Uterine smooth muscle cell (primary cell): Measurements from ENCODE around the gene BPI. TPM values are rescaled to one million over a fixed set of nuclear protein-coding genes. Genes with fewer than 3 reads are reported as not detected.

Experiments used
- total RNA-seq: library from RNA; depleted of rRNA; stranded (reverse); fragments of >200 nt; gene quantifications from 2 replicates; pipeline ENCODE4 v1.2.3, GENCODE V29; 2014

Gene BPI
- total RNA-seq, result 0.12 TPM in 1 of 2 replicates, not detected in the other

DNA sequence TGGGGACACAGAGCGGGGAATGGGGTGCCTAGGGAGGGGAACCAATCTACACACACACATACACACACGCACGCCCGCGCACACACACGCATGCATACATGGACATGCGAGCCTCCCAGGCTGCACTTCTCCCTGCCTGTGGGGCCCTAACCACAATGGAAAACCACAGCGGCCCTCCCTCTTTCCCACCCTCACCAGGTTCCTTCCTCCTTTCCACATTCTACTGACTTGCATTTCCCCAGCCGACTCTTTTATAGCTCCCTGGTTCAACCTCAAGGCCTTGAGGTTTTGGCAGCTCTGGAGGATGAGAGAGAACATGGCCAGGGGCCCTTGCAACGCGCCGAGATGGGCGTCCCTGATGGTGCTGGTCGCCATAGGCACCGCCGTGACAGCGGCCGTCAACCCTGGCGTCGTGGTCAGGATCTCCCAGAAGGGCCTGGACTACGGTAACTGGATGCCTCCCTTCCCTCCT is at the start of gene BPI:
Gene BPI (plus strand): TSS at position 249 of the 472 bp plus-strand sequence. CDS start 68 bp downstream, at position 317.

DNA sequence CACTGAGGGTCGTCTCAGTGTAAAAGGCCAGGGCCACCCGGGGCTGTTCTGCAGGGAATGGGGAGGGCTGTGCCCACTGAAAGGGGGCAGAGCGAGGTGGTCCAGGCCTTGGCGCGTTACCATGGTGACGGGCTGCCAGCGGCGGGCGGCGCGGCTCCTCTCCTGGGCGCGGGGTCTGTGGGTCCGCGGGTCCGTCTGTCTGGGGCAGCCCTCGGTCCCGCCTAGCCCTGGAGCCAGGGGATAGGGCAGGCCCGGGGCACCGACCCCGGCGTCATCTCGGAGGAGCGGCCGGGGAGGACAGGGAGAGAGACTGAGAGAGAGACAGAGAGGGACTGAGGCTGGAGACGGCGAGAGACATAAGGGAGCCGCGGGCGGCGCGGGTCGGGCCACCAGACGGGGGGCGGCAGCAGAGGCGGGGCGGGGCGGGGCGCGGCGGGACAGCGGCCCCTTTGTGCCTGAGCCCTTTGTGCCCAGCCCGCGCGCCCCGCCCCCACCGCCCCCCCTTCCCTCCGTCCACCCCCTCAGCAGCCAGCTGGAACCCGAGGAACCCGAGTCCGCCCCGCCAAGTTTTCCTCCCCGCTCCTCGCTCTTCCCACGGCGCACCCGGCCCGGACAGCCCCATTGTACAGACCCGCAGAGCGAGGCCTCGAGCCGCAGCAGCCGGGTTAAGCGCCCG is 43.4 kb upstream of the BPI start, which contains the start of gene KIAA1755:
Gene KIAA1755 (minus strand): TSS at position 358 of the 676 bp plus-strand sequence. CDS start 235 bp downstream, at position 123.

DNA sequence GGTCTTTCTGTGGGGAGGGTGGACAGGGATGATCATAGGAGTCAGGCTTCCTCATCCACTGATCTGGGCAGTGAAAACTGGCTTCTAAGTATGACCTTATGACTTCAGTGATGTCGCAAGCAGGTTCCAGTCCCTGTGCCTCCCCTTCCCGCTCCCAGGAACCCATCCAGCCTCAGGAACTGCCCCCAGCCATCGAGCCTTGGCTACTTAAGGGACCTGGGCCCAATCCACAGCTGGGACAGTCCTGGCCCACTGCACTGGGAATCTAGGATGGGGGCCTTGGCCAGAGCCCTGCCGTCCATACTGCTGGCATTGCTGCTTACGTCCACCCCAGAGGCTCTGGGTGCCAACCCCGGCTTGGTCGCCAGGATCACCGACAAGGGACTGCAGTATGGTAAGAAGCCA is 42.3 kb downstream of the BPI start, which contains the start of gene LBP:
Gene LBP (plus strand): TSS at position 236 of the 405 bp plus-strand sequence. CDS start 35 bp downstream, at position 271.

Other genes with a start within 250 kb of the BPI start
- 221 and 411 TPM in 2 replicates for gene TGM2, start 138.9 kb upstream of the BPI start, total RNA-seq
- gene KIAA1755, start 43.4 kb upstream of the BPI start, total RNA-seq, result 0.66 and 2.7 TPM in 2 replicates
- gene LBP, start 42.3 kb downstream of the BPI start, total RNA-seq, result not detected in 2 replicates
- gene SNHG17, start 131.2 kb downstream of the BPI start, total RNA-seq, result 7.6 and 11.5 TPM in 2 replicates
- gene RALGAPB, start 168.7 kb downstream of the BPI start, total RNA-seq, result 28.3 and 32.7 TPM in 2 replicates